HepG2 (cell line): Measurements from ENCODE around the gene SDK1. TPM values are rescaled to one million over a fixed set of nuclear protein-coding genes. Genes with fewer than 3 reads are reported as not detected.
A peak's percentile ranks its signal among the peaks of the same experiment; 100 is the strongest.

Experiments used
- ATAC-seq: fragments of 200-7000 bp; cut with Tn5 transposase; 3 replicates; pipeline ENCODE4 v1.9.1; 2020; ENCODE audit warnings: mild to moderate bottlenecking, moderate library complexity
- BruUV-seq: library from RNA; stranded (reverse); fragments of 400-500 nt; replicated peaks from 2 replicates; lab custom pipeline; 2021; lab: Mats Ljungman, UMichigan
- CTCF ChIA-PET: fragments of 300-600 bp; formaldehyde crosslinking; extraction: SDS; loops from one replicate; lab custom pipeline; 2021; ENCODE audit warnings: low total read pairs, inconsistent platforms, low intra/inter-chr PET ratio; lab: Yijun Ruan, JAX
- POLR2A ChIA-PET: fragments of 350-600 bp; sonication (Branson Sonifier 250); formaldehyde crosslinking; loops from one replicate; lab custom pipeline; 2020; ENCODE audit warnings: antibody characterized with exemption, inconsistent platforms; lab: Yijun Ruan, JAX
- DNase-seq: peaks from one replicate; pipeline ENCODE4 v3.0.0-alpha.2; 2015; ENCODE audit warnings: low spot score
- FAIRE-seq: peaks from 3 replicates; lab custom pipeline; 2011; peaks lifted over from hg19 to GRCh38; lab: Jason Lieb, UNC
- H2AFZ ChIP-seq: one replicate; pipeline ENCODE4 v1.6.1; 2011; ENCODE audit warnings: low read length, inconsistent platforms
- H3K27ac ChIP-seq: fragments of 300-600 bp; 3 replicates; pipeline ENCODE4 v1.8.0; 2011; ENCODE audit warnings: mixed run types, mild to moderate bottlenecking, mixed read lengths, low read length, inconsistent platforms; ENCODE audit not compliant: insufficient read depth; ENCODE audit errors: extremely low read length
- H3K27me3 ChIP-seq, 2 experiments: fragments of 200-600 bp in 1 of 2; 2 replicates in 1 of 2; 3 replicates in 1 of 2; pipeline versions ENCODE4 v1.6.0 to v1.8.0; 2011; ENCODE audit warnings: low read length in 2 of 2, mild to moderate bottlenecking in 2 of 2, moderate library complexity in 2 of 2, inconsistent platforms in 1 of 2; ENCODE audit not compliant: insufficient read depth in 2 of 2, control insufficient read depth in 1 of 2
- H3K36me3 ChIP-seq, 2 experiments: fragments of 200-600 bp in 1 of 2; replicated peaks in 1 of 2; 2 replicates in 1 of 2; 3 replicates in 1 of 2; pipeline versions ENCODE4 v1.5.1 to v1.8.0; 2011; ENCODE audit warnings: low read length in 2 of 2, inconsistent platforms in 1 of 2; ENCODE audit not compliant: insufficient read depth in 2 of 2, control insufficient read depth in 1 of 2
- H3K4me1 ChIP-seq: 2 replicates; pipeline ENCODE4 v1.5.1; 2012; ENCODE audit warnings: low read length, inconsistent platforms; ENCODE audit not compliant: insufficient read depth
- H3K4me2 ChIP-seq: 2 replicates; pipeline ENCODE4 v1.6.0; 2011; ENCODE audit warnings: low read depth, low read length, inconsistent platforms
- H3K4me3 ChIP-seq, 3 experiments: fragments of 200-600 bp in 1 of 3; sonication (generic), shearing (Covaris generic) in 1 of 3; replicated peaks in 1 of 3; 2 replicates each; pipeline ENCODE4 v1.5.1; 2011 to 2016; ENCODE audit warnings: low read length in 3 of 3, inconsistent platforms in 2 of 3, low read depth in 2 of 3, mild to moderate bottlenecking in 2 of 3, control low read depth in 1 of 3, mixed read lengths in 1 of 3; ENCODE audit not compliant: insufficient read depth in 1 of 3
- H3K79me2 ChIP-seq: one replicate; pipeline ENCODE4 v1.6.1; 2011; ENCODE audit warnings: low read length, inconsistent platforms; ENCODE audit not compliant: insufficient read depth
- H3K9ac ChIP-seq: 2 replicates; pipeline ENCODE4 v1.6.0; 2011; ENCODE audit warnings: mild to moderate bottlenecking, low read depth, low read length, inconsistent platforms; ENCODE audit not compliant: insufficient read depth
- H3K9me3 ChIP-seq: 2 replicates; pipeline ENCODE4 v1.5.1; 2012; ENCODE audit warnings: mild to moderate bottlenecking, low read length
- H4K20me1 ChIP-seq: 2 replicates; pipeline ENCODE4 v1.6.0; 2011; ENCODE audit warnings: inconsistent platforms, mild to moderate bottlenecking, low read length, moderate library complexity; ENCODE audit not compliant: insufficient read depth
- ETV5 ChIP-seq: IDR thresholded peaks from 2 replicates; pipeline ENCODE4 v1.6.1; 2018; ENCODE audit warnings: missing biosample characterization, missing genetic modification reagents, inconsistent platforms, borderline replicate concordance
- HNRNPLL ChIP-seq: fragments of 200-400 bp; formaldehyde crosslinking; IDR thresholded peaks from 2 replicates; pipeline ENCODE4 v1.6.1; 2017; ENCODE audit warnings: mild to moderate bottlenecking, low read depth, low read length; ENCODE audit not compliant: poor library complexity, severe bottlenecking
- MTF1 ChIP-seq: sonication (generic); formaldehyde crosslinking; IDR thresholded peaks from 2 replicates; pipeline ENCODE4 v1.5.0; 2020; ENCODE audit warnings: missing genetic modification reagents
- ZNF235 ChIP-seq: sonication (generic); formaldehyde crosslinking; IDR thresholded peaks from 2 replicates; pipeline ENCODE4 v1.8.1; 2023; ENCODE audit warnings: mild to moderate bottlenecking, missing genetic modification reagents, borderline replicate concordance
- ZNF296 ChIP-seq: sonication (generic); formaldehyde crosslinking; conservative IDR thresholded peaks from 2 replicates; pipeline ENCODE4 v1.5.0; 2020; ENCODE audit warnings: mild to moderate bottlenecking, missing genetic modification reagents
- ZNF629 ChIP-seq: sonication (generic); formaldehyde crosslinking; conservative IDR thresholded peaks from 2 replicates; pipeline ENCODE4 v1.5.0; 2020; ENCODE audit warnings: missing genetic modification reagents
- ZNF724P ChIP-seq: sonication (generic); formaldehyde crosslinking; IDR thresholded peaks from 2 replicates; pipeline ENCODE4 v1.8.0; 2022; ENCODE audit warnings: missing genetic modification reagents, borderline replicate concordance
- ZNF780A ChIP-seq: sonication (generic); formaldehyde crosslinking; IDR thresholded peaks from 2 replicates; pipeline ENCODE4 v1.8.0; 2022; ENCODE audit warnings: mild to moderate bottlenecking, missing genetic modification reagents, moderate library complexity
- WGBS: methylation state at CpG from one replicate; pipeline ENCODE4 v1.1.6; 2017; ENCODE audit warnings: low lambda C conversion rate; 5-methylcytosine and 5-hydroxymethylcytosine counted together
- in situ Hi-C: cut with HindIII; loops from 2 replicates; pipeline ENCODE4 v1.10.0; 2017; ENCODE audit warnings: low pct_unique_long_range_greater_than_20kb; ENCODE audit not compliant: extremely low pct_ligation_motif_present
- intact Hi-C: fragments of 100-400 bp; cut with micrococcal nuclease; formaldehyde crosslinking; loops from one replicate; pipeline ENCODE4 v1.10.0; 2022; ENCODE audit not compliant: unreplicated experiment
- polyA plus RNA-seq, 8 experiments: library from polyadenylated mRNA; depleted of rRNA in 3 of 8; stranded (reverse) in 7 of 8; unstranded in 1 of 8; fragments of >200 nt; fragmentation: Illumina TruSeq in 4 of 8; extraction: Trizol in 4 of 8; gene quantifications; 2 replicates each; pipeline versions ENCODE4 v1.2.1 to v1.2.3, GENCODE V29; 2011 to 2016; ENCODE audit warnings: low read depth in 4 of 8, missing spikeins in 1 of 8, mixed read lengths in 1 of 8; ENCODE audit not compliant: insufficient read depth in 1 of 8
- total RNA-seq, 5 experiments: library from RNA; depleted of rRNA; stranded (reverse); fragments of >200 nt; fragmentation: Illumina TruSeq; extraction: Trizol; gene quantifications; 2 replicates each; pipeline ENCODE4 v1.2.3, GENCODE V29; 2016; ENCODE audit warnings: low read depth in 1 of 5
- TF ChIP-seq, protein P1 (sequence below): sonication (generic); formaldehyde crosslinking; IDR thresholded peaks from 2 replicates; pipeline ENCODE4 v1.8.1; 2023; ENCODE audit warnings: mild to moderate bottlenecking, moderate library complexity, missing genetic modification reagents
- TF ChIP-seq, protein P2 (sequence below): sonication (generic); formaldehyde crosslinking; IDR thresholded peaks from 2 replicates; pipeline ENCODE4 v1.5.1; 2020; ENCODE audit warnings: mild to moderate bottlenecking, missing genetic modification reagents, moderate library complexity

The SDK1 gene
- total and polyA plus RNA-seq, 2 of the 13 experiments (the other 11 are each of a cell fraction or from before 2014, with no cell fraction given), result 0.35 to 2.4 TPM

DNA sequence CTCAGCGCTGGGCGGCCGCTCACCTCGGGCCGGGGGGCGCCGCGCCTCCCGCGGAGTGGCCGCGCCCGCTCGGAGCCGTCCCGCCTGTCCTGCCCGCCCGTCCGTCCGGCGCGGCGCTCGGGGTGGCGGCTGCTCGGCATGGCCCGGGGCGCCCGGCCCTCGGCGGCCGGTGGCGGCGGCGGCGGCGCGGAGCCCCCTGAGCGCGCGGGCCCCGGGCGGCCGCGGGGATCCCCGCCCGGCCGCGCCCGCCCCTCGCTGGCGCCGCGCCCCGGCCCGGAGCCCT, 338 bp downstream of the SDK1 start:
- in situ Hi-C loops, result no loop called here
- FAIRE-seq (no peak), ATAC-seq (no peak; the same call in 2 of the 3 replicates), DNase-seq (no peak)
- no peak for TF ChIP-seq MTF1 (CRISPR knock-in tag)
- no peak for TF ChIP-seq ETV5 (CRISPR knock-in tag)
- TF ChIP-seq ZNF780A (CRISPR knock-in tag), result no peak
- TF ChIP-seq ZNF235, result no peak
- peaks cover 0 to 8% of the 10 kb centered on the region in 2 experiments; a peak in 1 of 5 replicates for H3K27me3 ChIP-seq
- CTCF ChIA-PET, result interaction anchor here (0.9 to 2.5 kb wide), 2 partner anchors 98 to 596 kb away, joined by 3 to 17 read pairs; no protein-coding TSS in a partner anchor
- H3K79me2 ChIP-seq, result peaks cover 3% of the 10 kb centered on the region
- peak overlapping the region; percentile 60 for H3K4me2 ChIP-seq
- no CpG with 5 or more reads among the region's 56 CpGs for WGBS
- H3K4me3 ChIP-seq, result peak overlapping the region; percentile 16 to 71 (median 58); a peak in 4 of 6 replicates
- intact Hi-C loops, result loop anchor here (5.0 kb wide), 1 partner anchor 371 kb away; no protein-coding TSS in a partner anchor
- no TSS peak for BruUV-seq
- no peaks in the 10 kb centered on the region for H3K9me3 ChIP-seq
- peaks cover 27% of the 10 kb centered on the region for H3K4me1 ChIP-seq
- no peaks in the 10 kb centered on the region for H3K36me3 ChIP-seq
- H2AFZ ChIP-seq, result no peak overlapping the region
- no peaks in the 10 kb centered on the region for H4K20me1 ChIP-seq
- POLR2A ChIA-PET, result no interaction called here
- H3K27ac ChIP-seq, result no peak overlapping the region
- H3K9ac ChIP-seq, result no peak overlapping the region

DNA sequence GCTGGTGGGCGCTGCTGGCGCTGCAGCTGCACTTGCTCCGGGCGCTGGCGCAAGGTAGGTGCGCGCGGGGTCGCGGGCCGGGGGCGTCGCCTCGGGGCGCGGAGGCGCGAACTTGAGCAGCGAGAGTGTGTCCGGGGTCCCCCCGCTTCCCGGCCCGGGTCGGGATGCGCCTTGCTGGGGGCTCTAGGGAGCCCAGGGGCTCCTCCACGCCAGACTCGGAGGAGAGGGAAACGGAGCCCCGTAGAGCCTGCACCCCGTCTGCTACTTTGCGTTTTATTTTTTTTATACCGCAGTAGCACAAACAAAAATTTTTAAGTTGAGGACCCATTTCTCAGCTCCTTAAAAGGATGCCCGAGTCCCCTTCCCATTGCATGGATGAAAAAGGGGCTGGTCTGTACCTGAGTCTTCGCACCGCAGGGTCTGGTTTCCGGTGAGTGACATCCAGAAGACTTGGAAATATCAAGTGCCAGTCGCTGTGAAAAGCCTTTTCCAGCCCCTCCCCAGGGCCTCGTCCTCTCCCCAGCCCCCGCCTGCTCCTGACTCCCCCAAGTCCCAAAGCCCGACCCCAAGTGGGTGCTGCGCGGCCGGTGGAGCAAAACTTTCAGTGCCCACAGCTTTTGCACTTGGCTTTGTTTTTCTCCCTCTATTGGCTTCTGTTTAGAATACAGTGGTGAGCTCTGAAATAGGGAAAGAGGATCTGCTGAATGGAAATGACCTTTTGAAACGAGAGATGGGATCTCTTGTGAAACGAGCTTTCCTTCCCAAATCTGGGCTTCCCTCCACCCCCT, 973 bp downstream of the SDK1 start:
- Histone ChIP-seq H3K9me3 (no peaks in the 10 kb centered on the region), H3K9ac (peak overlapping the region; percentile 64), H3K79me2 (peaks cover 3% of the 10 kb centered on the region), H3K36me3 (no peaks in the 10 kb centered on the region), H3K27ac (no peak overlapping the region), H3K4me2 (peak overlapping the region; percentile 83), H3K4me1 (peaks cover 27% of the 10 kb centered on the region), H3K4me3 (peak overlapping the region; percentile 48 to 82 (median 80)), H3K27me3 (peaks cover 0 to 8% of the 10 kb centered on the region in 2 experiments; a peak in 1 of 5 replicates), H4K20me1 (no peaks in the 10 kb centered on the region), H2AFZ (no peak overlapping the region)
- ChIA-PET POLR2A (no interaction called here), CTCF (interaction anchor here (2.5 kb wide), 1 partner anchor 98 kb away, joined by 17 read pairs; no protein-coding TSS in a partner anchor)
- FAIRE-seq (peak; percentile 64), DNase-seq (peak; percentile 18), ATAC-seq (peak; percentile 55)
- no TSS peak for BruUV-seq
- in situ Hi-C loops (no loop called here), intact Hi-C loops (loop anchor here (5.0 kb wide), 1 partner anchor 370 kb away; no protein-coding TSS in a partner anchor)
- 4% methylated on average over 18 of the region's 45 CpGs for WGBS
- no peak for TF ChIP-seq ZNF724P (CRISPR knock-in tag)
- TF ChIP-seq HNRNPLL, result peak; percentile 90
- TF ChIP-seq, protein P1, sequence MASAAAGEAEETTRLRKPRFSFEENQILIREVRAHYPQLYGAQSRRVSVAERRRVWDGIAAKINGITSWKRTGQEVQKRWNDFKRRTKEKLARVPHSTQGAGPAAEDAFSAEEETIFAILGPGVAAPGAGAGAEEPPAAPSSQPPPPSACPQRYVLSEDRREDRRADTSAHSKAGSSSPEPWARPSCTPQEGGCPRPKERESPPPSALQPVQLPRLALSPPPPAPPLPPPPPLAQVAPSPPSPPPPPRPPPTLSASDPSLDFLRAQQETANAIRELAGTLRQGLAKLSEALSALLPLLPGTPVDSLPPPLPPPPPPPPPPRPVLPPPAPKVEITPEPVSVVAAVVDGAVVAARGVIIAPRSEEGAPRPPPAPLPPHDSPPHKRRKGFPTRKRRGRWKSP (CRISPR knock-in tag), result peak; percentile 58; the same call in 1 of the 2 replicates
- TF ChIP-seq ZNF629 (CRISPR knock-in tag), result peak; percentile 54
- no peak for TF ChIP-seq ZNF296 (CRISPR knock-in tag)
- TF ChIP-seq, protein P2, sequence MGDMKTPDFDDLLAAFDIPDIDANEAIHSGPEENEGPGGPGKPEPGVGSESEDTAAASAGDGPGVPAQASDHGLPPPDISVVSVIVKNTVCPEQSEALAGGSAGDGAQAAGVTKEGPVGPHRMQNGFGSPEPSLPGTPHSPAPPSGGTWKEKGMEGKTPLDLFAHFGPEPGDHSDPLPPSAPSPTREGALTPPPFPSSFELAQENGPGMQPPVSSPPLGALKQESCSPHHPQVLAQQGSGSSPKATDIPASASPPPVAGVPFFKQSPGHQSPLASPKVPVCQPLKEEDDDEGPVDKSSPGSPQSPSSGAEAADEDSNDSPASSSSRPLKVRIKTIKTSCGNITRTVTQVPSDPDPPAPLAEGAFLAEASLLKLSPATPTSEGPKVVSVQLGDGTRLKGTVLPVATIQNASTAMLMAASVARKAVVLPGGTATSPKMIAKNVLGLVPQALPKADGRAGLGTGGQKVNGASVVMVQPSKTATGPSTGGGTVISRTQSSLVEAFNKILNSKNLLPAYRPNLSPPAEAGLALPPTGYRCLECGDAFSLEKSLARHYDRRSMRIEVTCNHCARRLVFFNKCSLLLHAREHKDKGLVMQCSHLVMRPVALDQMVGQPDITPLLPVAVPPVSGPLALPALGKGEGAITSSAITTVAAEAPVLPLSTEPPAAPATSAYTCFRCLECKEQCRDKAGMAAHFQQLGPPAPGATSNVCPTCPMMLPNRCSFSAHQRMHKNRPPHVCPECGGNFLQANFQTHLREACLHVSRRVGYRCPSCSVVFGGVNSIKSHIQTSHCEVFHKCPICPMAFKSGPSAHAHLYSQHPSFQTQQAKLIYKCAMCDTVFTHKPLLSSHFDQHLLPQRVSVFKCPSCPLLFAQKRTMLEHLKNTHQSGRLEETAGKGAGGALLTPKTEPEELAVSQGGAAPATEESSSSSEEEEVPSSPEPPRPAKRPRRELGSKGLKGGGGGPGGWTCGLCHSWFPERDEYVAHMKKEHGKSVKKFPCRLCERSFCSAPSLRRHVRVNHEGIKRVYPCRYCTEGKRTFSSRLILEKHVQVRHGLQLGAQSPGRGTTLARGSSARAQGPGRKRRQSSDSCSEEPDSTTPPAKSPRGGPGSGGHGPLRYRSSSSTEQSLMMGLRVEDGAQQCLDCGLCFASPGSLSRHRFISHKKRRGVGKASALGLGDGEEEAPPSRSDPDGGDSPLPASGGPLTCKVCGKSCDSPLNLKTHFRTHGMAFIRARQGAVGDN (CRISPR knock-in tag), result no peak
